Coronary artery (tissue), 2 donors: ENCODE measurements around the gene NUDT16.

Source experiments
- DNase-seq: peaks from one replicate; pipeline ENCODE4 v3.0.0-alpha.2; 2017; ENCODE audit warnings: low spot score
- H3K27ac ChIP-seq, 2 donors: fragments of 200-600 bp; sonication (generic); one replicate each; pipeline ENCODE4 v1.5.1; 2016 to 2019
- H3K4me3 ChIP-seq: fragments of 200-600 bp; sonication (generic); 2 replicates; pipeline ENCODE4 v1.5.1; 2016; ENCODE audit warnings: mild to moderate bottlenecking, moderate library complexity
- CTCF ChIP-seq: fragments of 200-600 bp; sonication (generic); IDR thresholded peaks from one replicate; pipeline ENCODE4 v1.5.1; 2019; ENCODE audit warnings: antibody characterized with exemption

NUDT16 gene

DNA sequence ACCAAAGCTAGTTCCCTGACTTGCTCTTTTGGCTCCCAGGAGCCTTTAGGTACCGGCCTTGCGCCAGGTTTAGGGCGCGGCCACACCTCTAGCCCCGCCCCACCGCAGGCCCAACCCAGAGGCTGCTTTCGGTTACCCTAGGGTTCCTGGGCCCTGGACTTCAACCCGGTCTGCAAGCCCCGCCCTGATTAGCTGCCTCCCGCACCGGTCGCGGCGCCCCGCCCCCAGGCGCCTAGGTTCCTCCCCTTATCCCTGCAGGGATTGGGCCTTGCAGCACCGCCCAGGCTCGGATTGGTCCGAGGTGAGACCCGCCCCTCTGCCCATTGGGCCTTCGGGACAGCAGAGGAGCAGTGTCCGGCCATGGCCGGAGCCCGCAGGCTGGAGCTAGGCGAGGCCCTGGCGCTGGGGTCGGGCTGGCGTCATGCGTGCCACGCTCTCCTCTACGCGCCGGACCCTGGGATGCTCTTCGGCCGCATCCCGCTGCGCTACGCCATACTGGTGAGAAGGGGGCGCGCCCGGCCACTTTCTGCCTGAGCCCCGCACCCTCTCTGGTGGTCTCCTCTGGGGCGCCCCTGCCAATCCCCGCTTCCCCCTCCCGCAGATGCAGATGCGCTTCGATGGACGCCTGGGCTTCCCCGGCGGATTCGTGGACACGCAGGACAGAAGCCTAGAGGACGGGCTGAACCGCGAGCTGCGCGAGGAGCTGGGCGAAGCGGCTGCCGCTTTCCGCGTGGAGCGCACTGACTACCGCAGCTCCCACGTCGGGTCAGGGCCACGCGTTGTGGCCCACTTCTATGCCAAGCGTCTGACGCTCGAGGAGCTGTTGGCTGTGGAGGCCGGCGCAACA, at the start of gene NUDT16:
NUDT16 (plus strand) TSS at position 330 of the 847 bp plus-strand sequence; CDS start at position 361, 31 bp downstream.
- Histone ChIP-seq H3K4me3 (peak within 1 kb of the TSS; percentile 88), H3K27ac (peak within 1 kb of the TSS; percentile 83 to 93)
- peak; percentile 100 for DNase-seq
- no peak for TF ChIP-seq CTCF

DNA sequence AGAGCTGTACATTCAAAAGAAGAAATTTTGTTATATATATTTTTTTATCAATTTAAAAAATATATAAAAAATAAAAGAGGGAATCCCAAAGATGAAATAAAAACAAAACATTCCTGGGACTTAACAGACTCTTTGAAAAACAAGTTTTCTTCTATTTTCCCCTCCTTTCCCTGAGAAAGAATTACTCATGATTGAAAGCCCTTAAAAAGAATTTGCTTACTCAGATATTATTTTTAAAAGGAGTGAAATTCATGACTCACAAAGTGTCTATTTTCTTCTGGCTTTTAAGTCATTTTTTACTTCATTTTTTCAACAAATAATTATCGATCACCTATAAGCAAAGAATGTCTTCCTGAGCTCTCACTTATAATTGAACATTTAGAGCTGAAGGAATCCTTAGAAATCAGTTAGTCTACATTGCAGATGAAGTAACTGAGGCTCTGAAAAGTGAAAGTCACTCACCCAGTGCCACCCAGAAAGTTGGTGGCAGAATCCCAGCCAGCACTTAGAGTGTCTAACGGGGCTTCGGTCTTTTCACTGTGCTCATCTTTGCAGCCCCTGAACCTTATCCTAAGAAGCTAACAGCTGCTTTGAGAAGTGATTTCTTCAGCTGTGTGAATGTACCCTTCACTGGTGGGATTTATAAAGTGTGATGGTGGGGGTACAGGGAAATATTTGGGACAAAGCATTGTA, 42.5 kb upstream of the NUDT16 start:
- Histone ChIP-seq H3K27ac (no peak overlapping the region), H3K4me3 (no peak overlapping the region)
- no peak for TF ChIP-seq CTCF
- no peak for DNase-seq

DNA sequence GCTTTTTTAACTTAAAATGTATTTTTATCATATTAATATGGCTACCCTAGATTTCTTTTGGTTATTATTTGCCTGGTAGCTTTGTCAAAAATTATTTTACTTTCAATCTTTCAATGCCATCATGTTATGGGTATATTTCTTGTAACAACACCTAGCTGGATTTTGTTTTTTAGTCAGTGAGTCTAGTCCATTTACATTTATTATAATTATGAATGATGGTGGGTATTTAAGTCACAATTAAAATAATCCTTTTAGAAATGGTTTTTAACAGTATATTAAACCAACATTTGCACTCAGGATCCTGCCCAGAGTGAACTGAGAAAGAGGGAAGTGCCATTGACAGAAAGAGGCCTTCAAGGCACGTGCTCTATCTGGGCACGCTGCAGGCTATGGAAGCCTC, 39.8 kb upstream of the NUDT16 start:
- H3K27ac ChIP-seq = no peak overlapping the region
- no peak for DNase-seq
- TF ChIP-seq CTCF = no peak

DNA sequence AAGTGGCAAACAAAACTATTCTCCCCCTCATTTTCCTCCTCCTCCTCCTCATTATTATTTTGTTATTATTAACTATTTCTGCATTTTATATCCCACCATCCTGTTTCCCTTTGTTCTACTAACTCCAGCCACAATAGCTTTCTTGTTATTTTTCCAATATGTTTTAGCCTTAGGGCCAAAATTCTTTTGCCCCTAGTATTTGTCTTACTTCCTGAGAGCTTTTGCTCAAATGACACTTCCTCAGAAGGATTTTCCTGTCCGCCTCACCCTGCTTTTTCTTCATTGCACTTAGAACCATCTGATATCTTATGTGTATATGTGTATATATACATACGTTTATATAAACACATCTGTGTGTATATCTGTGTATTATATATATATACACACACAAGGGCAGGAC, 32.7 kb upstream of the NUDT16 start:
- H3K27ac ChIP-seq = no peak overlapping the region
- no peak for TF ChIP-seq CTCF
- DNase-seq = no peak
- no peak overlapping the region for H3K4me3 ChIP-seq

More for the DNA sequence above, 39.8 kb upstream of the NUDT16 start:
- no peak overlapping the region for H3K4me3 ChIP-seq

- DNase-seq = no peak
- Histone ChIP-seq H3K4me3 (no peak overlapping the region), H3K27ac (no peak overlapping the region)
- TF ChIP-seq CTCF = no peak
Observed at GRCh38 chr3:131349454-131349853, 32.1 kb upstream of the NUDT16 start.

DNA sequence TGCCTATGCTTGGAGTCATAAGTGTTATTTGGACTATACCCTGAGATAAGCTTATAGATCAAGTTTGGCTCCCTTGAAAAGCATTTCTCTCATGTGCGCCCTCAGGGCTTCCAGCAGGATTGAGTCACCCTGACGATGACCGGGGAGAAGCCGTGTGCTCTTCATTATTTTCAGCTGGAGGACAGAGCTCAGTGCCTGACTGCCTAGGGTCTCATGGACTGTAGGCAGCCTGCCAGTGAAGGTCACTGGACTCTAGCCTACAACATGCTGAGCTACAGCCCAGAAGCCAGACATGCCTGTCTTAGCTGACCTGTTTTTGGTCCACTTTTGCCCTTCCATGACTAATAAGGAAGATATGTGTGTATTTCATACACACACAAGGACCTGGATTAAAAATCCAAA, 31.6 kb upstream of the NUDT16 start:
- H3K27ac ChIP-seq = no peak overlapping the region
- TF ChIP-seq CTCF = no peak
- no peak overlapping the region for H3K4me3 ChIP-seq
- DNase-seq = no peak

- no peak overlapping the region for H3K4me3 ChIP-seq
- H3K27ac ChIP-seq = no peak overlapping the region
- TF ChIP-seq CTCF = no peak
- DNase-seq = no peak
Observed at GRCh38 chr3:131350506-131350905, 31.1 kb upstream of the NUDT16 start.
